Smooth muscle cell (in vitro differentiated cells): ENCODE measurements around the gene LYRM4. TPM values are rescaled to one million over a fixed set of nuclear protein-coding genes. Genes with fewer than 3 reads are reported as not detected.

Experiments
- DNase-seq: peaks from one replicate; lab custom pipeline; 2025; ENCODE audit not compliant: unreplicated experiment; lab: John Stamatoyannopoulos, UW
- H2AFZ ChIP-seq: fragments of 200-600 bp; sonication (generic); 2 replicates; pipeline ENCODE4 v1.6.0; 2016; ENCODE audit warnings: antibody characterized with exemption, low read depth, mild to moderate bottlenecking
- H3F3A ChIP-seq: fragments of 200-600 bp; sonication (generic); 2 replicates; pipeline ENCODE4 v1.6.0; 2017; ENCODE audit warnings: antibody characterized with exemption, low read depth
- H3K27ac ChIP-seq: fragments of 200-600 bp; sonication (generic); 2 replicates; pipeline ENCODE4 v1.5.1; 2016; ENCODE audit warnings: low read depth, mild to moderate bottlenecking
- H3K27me3 ChIP-seq: fragments of 200-600 bp; sonication (generic); 2 replicates; pipeline ENCODE4 v1.6.1; 2016; ENCODE audit warnings: low read depth, mild to moderate bottlenecking
- H3K36me3 ChIP-seq: fragments of 200-600 bp; sonication (generic); 2 replicates; pipeline ENCODE4 v1.5.1; 2016; ENCODE audit warnings: low read depth
- H3K4me1 ChIP-seq: fragments of 200-600 bp; sonication (generic); 2 replicates; pipeline ENCODE4 v1.5.1; 2016; ENCODE audit warnings: low read depth
- H3K4me2 ChIP-seq: fragments of 200-600 bp; sonication (generic); 2 replicates; pipeline ENCODE4 v1.6.0; 2016; ENCODE audit warnings: mild to moderate bottlenecking
- H3K4me3 ChIP-seq: fragments of 200-600 bp; sonication (generic); 2 replicates; pipeline ENCODE4 v1.5.1; 2016; ENCODE audit warnings: mild to moderate bottlenecking
- H3K79me2 ChIP-seq: fragments of 200-600 bp; sonication (generic); 2 replicates; pipeline ENCODE4 v1.6.0; 2016; ENCODE audit warnings: low read depth, mild to moderate bottlenecking
- H3K9ac ChIP-seq: fragments of 200-600 bp; sonication (generic); 2 replicates; pipeline ENCODE4 v1.6.0; 2016; ENCODE audit warnings: low read depth
- H3K9me3 ChIP-seq: fragments of 200-600 bp; sonication (generic); replicated peaks from 2 replicates; pipeline ENCODE4 v1.5.1; 2016; ENCODE audit warnings: low read depth
- H4K20me1 ChIP-seq: fragments of 200-600 bp; sonication (generic); 2 replicates; pipeline ENCODE4 v1.6.0; 2016; ENCODE audit warnings: low read depth
- CTCF ChIP-seq: fragments of 200-600 bp; sonication (generic); IDR thresholded peaks from 2 replicates; pipeline ENCODE4 v1.5.1; 2017; ENCODE audit warnings: borderline replicate concordance, mild to moderate bottlenecking, antibody characterized with exemption; ENCODE audit not compliant: insufficient read depth, poor library complexity, severe bottlenecking
- WGBS: methylation state at CpG from one replicate; pipeline ENCODE4 v1.1.7; 2016; ENCODE audit warnings: low lambda C conversion rate; 5-methylcytosine and 5-hydroxymethylcytosine counted together
- polyA plus RNA-seq: library from polyadenylated mRNA; unstranded; fragments of >200 nt; fragmentation: Nextera tagmentation; extraction: Ambion mirVana; gene quantifications from 2 replicates; pipeline ENCODE4 v1.2.1, GENCODE V29; 2016
- total RNA-seq: library from RNA; depleted of rRNA; stranded (reverse); fragments of >200 nt; gene quantifications from 2 replicates; pipeline ENCODE4 v1.2.3, GENCODE V29; 2014

Gene LYRM4
- total and polyA plus RNA-seq, 2 experiments from 2014 or later: 26.1 to 27.1 TPM

DNA sequence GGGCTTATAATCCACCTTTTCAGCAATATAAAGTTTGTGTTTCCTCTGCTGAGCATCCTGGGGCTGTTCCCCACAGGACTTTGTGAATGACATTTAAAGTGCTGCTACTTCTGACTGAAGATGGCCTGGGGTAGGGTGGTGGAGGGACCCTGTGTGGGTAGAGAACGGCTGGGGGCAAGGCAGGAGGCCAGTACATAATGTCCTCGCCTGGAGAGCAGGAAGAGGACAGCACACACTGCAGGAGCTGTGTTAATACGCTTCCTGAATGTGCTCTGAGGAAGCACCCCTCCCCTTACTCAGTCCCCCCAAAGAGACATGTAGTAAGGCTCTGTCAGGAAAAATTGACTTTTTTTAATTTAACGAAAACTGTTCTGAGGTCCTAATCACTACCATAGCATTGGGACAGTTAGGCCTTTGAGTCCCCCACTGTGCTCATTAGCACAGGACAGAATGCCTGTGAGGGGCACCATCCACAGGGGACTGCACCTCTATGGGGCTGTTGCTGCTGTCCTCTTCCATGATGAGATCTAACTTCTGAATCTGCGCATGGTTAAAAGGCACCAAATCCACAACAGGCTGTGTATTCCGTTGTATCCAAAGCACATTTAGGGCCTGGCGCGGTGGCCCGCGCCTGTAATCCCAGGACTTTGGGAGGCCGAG, 68.5 kb downstream of the LYRM4 start:
- Histone ChIP-seq H3K27me3 (no peaks in the 10 kb centered on the region), H3K9ac (no peak overlapping the region), H3K4me3 (no peak overlapping the region), H3K36me3 (no peaks in the 10 kb centered on the region), H3F3A (peaks cover 10% of the 10 kb centered on the region), H2AFZ (no peak overlapping the region), H3K27ac (no peak overlapping the region), H3K79me2 (no peaks in the 10 kb centered on the region), H4K20me1 (no peaks in the 10 kb centered on the region), H3K9me3 (no peaks in the 10 kb centered on the region), H3K4me1 (peaks cover 12% of the 10 kb centered on the region), H3K4me2 (no peak overlapping the region)
- no peak for TF ChIP-seq CTCF
- 96% methylated on average over 11 of the region's 11 CpGs for WGBS
- DNase-seq: no peak

GRCh38 chr6:5191722-5192121, 69.0 kb downstream of the LYRM4 start:
- no peak for DNase-seq
- WGBS: over 99% methylated on average over 3 of the region's 3 CpGs
- Histone ChIP-seq H3K27me3 (no peaks in the 10 kb centered on the region), H4K20me1 (no peaks in the 10 kb centered on the region), H2AFZ (no peak overlapping the region), H3K27ac (no peak overlapping the region), H3F3A (peaks cover 10% of the 10 kb centered on the region), H3K4me2 (no peak overlapping the region), H3K9me3 (no peaks in the 10 kb centered on the region), H3K9ac (no peak overlapping the region), H3K79me2 (no peaks in the 10 kb centered on the region), H3K36me3 (no peaks in the 10 kb centered on the region), H3K4me1 (peaks cover 12% of the 10 kb centered on the region), H3K4me3 (no peak overlapping the region)
- no peak for TF ChIP-seq CTCF

DNA sequence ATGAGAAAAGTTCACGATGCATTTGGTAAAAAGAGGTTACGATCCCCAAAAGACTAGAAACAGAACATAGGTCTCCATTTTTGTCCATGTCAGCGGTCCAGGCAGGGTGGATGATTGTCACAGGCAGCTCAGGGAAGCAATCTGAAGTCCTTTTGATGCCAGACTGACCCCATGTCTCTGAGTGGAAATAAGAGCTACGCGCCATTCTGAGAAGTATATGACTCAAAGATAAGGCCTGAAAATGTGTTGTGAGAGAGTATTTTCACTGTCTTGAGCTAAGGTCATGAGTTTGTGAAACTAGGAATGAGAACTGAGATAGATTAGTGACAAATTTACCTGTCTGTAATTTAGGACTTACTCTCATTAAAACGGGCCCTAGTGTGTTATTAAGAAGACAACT, 69.5 kb downstream of the LYRM4 start:
- peak overlapping the region; percentile 75 for H3K4me2 ChIP-seq
- whole genome bisulfite sequencing: 83% methylated on average over 6 of the region's 6 CpGs
- no peak for DNase-seq

More for the DNA sequence above, 69.5 kb downstream of the LYRM4 start:
- Histone ChIP-seq H3K4me3 (no peak overlapping the region), H3K36me3 (no peaks in the 10 kb centered on the region), H4K20me1 (no peaks in the 10 kb centered on the region), H3F3A (peaks cover 10% of the 10 kb centered on the region), H3K9me3 (no peaks in the 10 kb centered on the region), H3K27me3 (no peaks in the 10 kb centered on the region), H2AFZ (no peak overlapping the region), H3K9ac (peak overlapping the region; percentile 45), H3K27ac (peak overlapping the region; percentile 80), H3K79me2 (no peaks in the 10 kb centered on the region), H3K4me1 (peaks cover 12% of the 10 kb centered on the region)
- TF ChIP-seq CTCF: no peak
